ENCODE data around the gene GUCY2D.

DNA sequence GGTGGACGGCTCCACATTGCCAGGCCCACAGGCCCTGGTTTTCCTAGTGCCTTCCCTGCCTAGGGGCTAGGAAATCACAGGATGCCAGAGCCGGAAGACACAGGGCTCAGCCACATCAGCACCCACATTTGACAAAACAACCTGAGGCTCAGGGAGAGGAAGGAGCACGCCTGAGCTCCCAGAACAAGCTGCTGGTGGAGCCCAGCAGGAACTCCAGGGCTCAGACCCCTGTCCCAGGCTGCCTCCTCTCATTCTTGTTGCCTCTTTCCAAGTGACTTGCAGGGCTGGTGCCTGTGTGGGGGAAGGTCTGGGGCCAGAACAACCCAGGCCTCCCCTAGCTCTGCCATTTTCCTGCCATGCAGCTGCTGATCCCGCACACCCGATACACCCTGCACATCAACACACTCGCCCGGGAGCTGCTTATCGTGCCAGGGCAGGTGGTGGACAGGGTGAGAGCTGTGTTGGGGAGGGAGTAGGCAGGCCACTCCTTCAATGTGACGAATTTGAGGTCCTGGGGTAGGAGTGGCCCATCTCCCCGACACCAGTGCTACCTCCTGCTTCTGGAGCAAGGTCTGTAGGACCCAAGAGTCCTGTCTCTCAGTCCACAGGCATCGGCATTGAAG lies 44.0 kb downstream of the GUCY2D start:
- TF ChIP-seq, protein P1, sequence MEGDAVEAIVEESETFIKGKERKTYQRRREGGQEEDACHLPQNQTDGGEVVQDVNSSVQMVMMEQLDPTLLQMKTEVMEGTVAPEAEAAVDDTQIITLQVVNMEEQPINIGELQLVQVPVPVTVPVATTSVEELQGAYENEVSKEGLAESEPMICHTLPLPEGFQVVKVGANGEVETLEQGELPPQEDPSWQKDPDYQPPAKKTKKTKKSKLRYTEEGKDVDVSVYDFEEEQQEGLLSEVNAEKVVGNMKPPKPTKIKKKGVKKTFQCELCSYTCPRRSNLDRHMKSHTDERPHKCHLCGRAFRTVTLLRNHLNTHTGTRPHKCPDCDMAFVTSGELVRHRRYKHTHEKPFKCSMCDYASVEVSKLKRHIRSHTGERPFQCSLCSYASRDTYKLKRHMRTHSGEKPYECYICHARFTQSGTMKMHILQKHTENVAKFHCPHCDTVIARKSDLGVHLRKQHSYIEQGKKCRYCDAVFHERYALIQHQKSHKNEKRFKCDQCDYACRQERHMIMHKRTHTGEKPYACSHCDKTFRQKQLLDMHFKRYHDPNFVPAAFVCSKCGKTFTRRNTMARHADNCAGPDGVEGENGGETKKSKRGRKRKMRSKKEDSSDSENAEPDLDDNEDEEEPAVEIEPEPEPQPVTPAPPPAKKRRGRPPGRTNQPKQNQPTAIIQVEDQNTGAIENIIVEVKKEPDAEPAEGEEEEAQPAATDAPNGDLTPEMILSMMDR (conservative IDR thresholded peaks at IDR 0.05; ENCODE audit: low read length): no peak
- TF ChIP-seq EZH2phosphoT487 (IDR thresholded peaks at IDR 0.05; ENCODE audit: borderline replicate concordance, low read depth, low read length): no peak

All from OCI-LY7 (cell line).